H9 (cell line): ENCODE measurements around the gene CHAF1B. TPM values are rescaled to one million over a fixed set of nuclear protein-coding genes. Genes with fewer than 3 reads are reported as not detected.

ENCODE experiments used
- DNase-seq: peaks from one replicate; pipeline ENCODE4 v3.0.0-alpha.2; 2017
- H2AFZ ChIP-seq: one replicate; pipeline ENCODE4 v1.6.1; 2013; ENCODE audit warnings: mild to moderate bottlenecking, low read length, control low read depth, moderate library complexity
- H2AK5ac ChIP-seq: 2 replicates; pipeline ENCODE4 v1.6.1; 2013; ENCODE audit warnings: low read length, control low read depth, mixed read lengths; ENCODE audit not compliant: insufficient read length
- H2BK120ac ChIP-seq: one replicate; pipeline ENCODE4 v1.6.1; 2013; ENCODE audit warnings: low read depth, mild to moderate bottlenecking, low read length, control low read depth, inconsistent platforms; ENCODE audit not compliant: poor library complexity, severe bottlenecking
- H2BK12ac ChIP-seq: 2 replicates; pipeline ENCODE4 v1.6.1; 2013; ENCODE audit warnings: low read length, control low read depth, mixed read lengths, low read depth; ENCODE audit not compliant: insufficient read length
- H2BK15ac ChIP-seq: 2 replicates; pipeline ENCODE4 v1.6.1; 2013; ENCODE audit warnings: low read depth, low read length, control low read depth
- H2BK20ac ChIP-seq: one replicate; pipeline ENCODE4 v1.6.1; 2013; ENCODE audit warnings: low read depth, mild to moderate bottlenecking, low read length, control low read depth, inconsistent platforms; ENCODE audit not compliant: poor library complexity, severe bottlenecking
- H2BK5ac ChIP-seq: 2 replicates; pipeline ENCODE4 v1.6.1; 2013; ENCODE audit warnings: low read length, control low read depth, mixed read lengths; ENCODE audit not compliant: insufficient read length
- H3K14ac ChIP-seq: 2 replicates; pipeline ENCODE4 v1.6.1; 2013; ENCODE audit warnings: low read length, control low read depth; ENCODE audit not compliant: insufficient read depth
- H3K18ac ChIP-seq: 2 replicates; pipeline ENCODE4 v1.6.1; 2013; ENCODE audit warnings: low read depth, mild to moderate bottlenecking, mixed read lengths, low read length, control low read depth; ENCODE audit not compliant: insufficient read length
- H3K23ac ChIP-seq: 2 replicates; pipeline ENCODE4 v1.6.1; 2013; ENCODE audit warnings: low read length, control low read depth, mixed read lengths, low read depth; ENCODE audit not compliant: insufficient read length
- H3K23me2 ChIP-seq: 2 replicates; pipeline ENCODE4 v1.6.1; 2013; ENCODE audit warnings: low read depth, mild to moderate bottlenecking, mixed read lengths, low read length, control low read depth; ENCODE audit not compliant: insufficient read length, poor library complexity, severe bottlenecking
- H3K27ac ChIP-seq: 2 replicates; pipeline ENCODE4 v1.5.1; 2013; ENCODE audit warnings: low read length, control low read depth, mixed read lengths, low read depth; ENCODE audit not compliant: insufficient read length
- H3K27me3 ChIP-seq: 2 replicates; pipeline ENCODE4 v1.6.1; 2013; ENCODE audit warnings: low read length, control low read depth, inconsistent platforms; ENCODE audit not compliant: insufficient read depth
- H3K4ac ChIP-seq: 2 replicates; pipeline ENCODE4 v1.6.1; 2013; ENCODE audit warnings: low read depth, mild to moderate bottlenecking, control low read depth, inconsistent platforms, low read length, moderate library complexity
- H3K4me1 ChIP-seq: 2 replicates; pipeline ENCODE4 v1.6.1; 2013; ENCODE audit warnings: low read length, control low read depth, inconsistent platforms; ENCODE audit not compliant: insufficient read depth
- H3K4me2 ChIP-seq: 2 replicates; pipeline ENCODE4 v1.6.1; 2013; ENCODE audit warnings: low read length, control low read depth, mixed read lengths; ENCODE audit not compliant: insufficient read length, insufficient read depth
- H3K56ac ChIP-seq: 2 replicates; pipeline ENCODE4 v1.6.1; 2013; ENCODE audit warnings: low read depth, mild to moderate bottlenecking, mixed read lengths, low read length, control low read depth; ENCODE audit not compliant: insufficient read length
- H3K79me1 ChIP-seq: 2 replicates; pipeline ENCODE4 v1.6.1; 2013; ENCODE audit warnings: low read depth, mild to moderate bottlenecking, moderate library complexity, low read length, control low read depth, inconsistent platforms; ENCODE audit not compliant: insufficient read depth, poor library complexity, severe bottlenecking
- H3K79me2 ChIP-seq: 2 replicates; pipeline ENCODE4 v1.6.1; 2013; ENCODE audit warnings: low read length, control low read depth, inconsistent platforms; ENCODE audit not compliant: insufficient read depth
- H3K9ac ChIP-seq: 2 replicates; pipeline ENCODE4 v1.6.1; 2013; ENCODE audit warnings: low read length, control low read depth, mixed read lengths; ENCODE audit not compliant: insufficient read length; ENCODE audit errors: extremely low read depth
- H3K9me3 ChIP-seq: one replicate; pipeline ENCODE4 v1.6.1; 2013; ENCODE audit warnings: low read depth, low read length, inconsistent platforms; ENCODE audit not compliant: control insufficient read depth
- H3T11ph ChIP-seq: one replicate; pipeline ENCODE4 v1.6.1; 2013; ENCODE audit warnings: mild to moderate bottlenecking, low read length, control low read depth, inconsistent platforms
- H4K20me1 ChIP-seq: one replicate; pipeline ENCODE4 v1.6.1; 2013; ENCODE audit not compliant: control insufficient read depth, insufficient read length, insufficient read depth
- H4K5ac ChIP-seq: 2 replicates; pipeline ENCODE4 v1.6.1; 2013; ENCODE audit warnings: low read depth, mild to moderate bottlenecking, mixed read lengths, low read length, control low read depth; ENCODE audit not compliant: insufficient read length
- H4K8ac ChIP-seq: replicated peaks from 2 replicates; pipeline ENCODE4 v1.6.1; 2013; ENCODE audit warnings: low read length, control low read depth, mixed read lengths, low read depth; ENCODE audit not compliant: insufficient read length
- H4K91ac ChIP-seq: 2 replicates; pipeline ENCODE4 v1.6.1; 2013; ENCODE audit warnings: low read depth, mild to moderate bottlenecking, moderate library complexity, mixed read lengths, low read length, control low read depth; ENCODE audit not compliant: insufficient read length
- H3K27ac Mint-ChIP-seq, 3 experiments: 2 replicates in 2 of 3; 3 replicates in 1 of 3; pipeline ENCODE4 v1.8.0; 2020 to 2021; ENCODE audit warnings: mixed read lengths in 3 of 3, mild to moderate bottlenecking in 1 of 3, moderate library complexity in 1 of 3
- H3K27me3 Mint-ChIP-seq: 2 replicates; pipeline ENCODE4 v1.8.0; 2021; ENCODE audit warnings: low read depth, mild to moderate bottlenecking, moderate library complexity, mixed read lengths
- H3K36me3 Mint-ChIP-seq, 3 experiments: 2 replicates in 2 of 3; 3 replicates in 1 of 3; pipeline ENCODE4 v1.8.0; 2020 to 2021; ENCODE audit warnings: low read depth in 3 of 3, mixed read lengths in 3 of 3; ENCODE audit not compliant: insufficient read depth in 1 of 3
- H3K4me1 Mint-ChIP-seq, 2 experiments: 2 replicates each; pipeline ENCODE4 v1.8.0; 2020; ENCODE audit warnings: mixed read lengths in 2 of 2
- H3K4me3 Mint-ChIP-seq, 2 experiments: 2 replicates in 1 of 2; 3 replicates in 1 of 2; pipeline ENCODE4 v1.8.0; 2020 to 2021; ENCODE audit warnings: mild to moderate bottlenecking in 2 of 2, mixed read lengths in 2 of 2, moderate library complexity in 1 of 2
- H3K9me3 Mint-ChIP-seq, 2 experiments: 2 replicates in 1 of 2; 3 replicates in 1 of 2; pipeline ENCODE4 v1.8.0; 2020; ENCODE audit warnings: mild to moderate bottlenecking in 2 of 2, mixed read lengths in 2 of 2, moderate library complexity in 1 of 2
- CTCF ChIP-seq: fragments of 200-600 bp; sonication (generic); conservative IDR thresholded peaks from 3 replicates; pipeline ENCODE4 v1.8.0; 2021; ENCODE audit warnings: antibody characterized with exemption, mild to moderate bottlenecking
- WGBS: extraction: QIAGEN DNeasy Blood & Tissue Kit; methylation state at CpG from one replicate; pipeline ENCODE4 v1.1.7; 2013; ENCODE audit warnings: missing lambda C conversion rate, low lambda C conversion rate, mixed read lengths; ENCODE audit not compliant: insufficient read length; ENCODE audit errors: extremely low coverage; 5-methylcytosine and 5-hydroxymethylcytosine counted together
- total RNA-seq: library from RNA; stranded (reverse); gene quantifications from 2 replicates; pipeline ENCODE4 v1.2.1, GENCODE V29; 2021

The CHAF1B gene
- total RNA-seq, 1 experiment from 2014 or later = 19.3 TPM

DNA sequence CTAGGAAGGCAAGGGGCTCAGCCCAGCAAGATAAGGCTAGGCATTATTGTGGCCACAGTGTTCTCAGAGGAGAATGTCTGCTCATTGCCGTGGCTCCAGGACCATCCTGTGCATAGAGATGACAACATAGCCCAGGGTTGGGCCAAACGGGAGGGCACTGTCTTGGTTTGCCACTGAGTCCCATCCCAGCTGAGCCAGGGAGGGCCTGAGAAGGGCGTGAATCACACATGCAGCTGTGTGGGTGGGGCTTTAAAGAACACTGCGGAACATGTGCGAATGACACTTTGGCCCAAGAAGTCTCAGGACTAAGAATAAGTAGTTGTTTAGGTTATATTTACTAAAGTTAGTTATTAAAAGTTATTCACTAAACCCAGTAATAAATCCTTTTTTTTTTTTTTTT lies 18.5 kb downstream of the CHAF1B start:
- Histone ChIP-seq H3K56ac (no peak overlapping the region), H3K14ac (no peak overlapping the region), H2BK5ac (no peak overlapping the region), H3K79me1 (no peaks in the 10 kb centered on the region), H3K23ac (no peak overlapping the region), H3K9me3 (no peaks in the 10 kb centered on the region), H4K8ac (no peak overlapping the region), H2BK12ac (no peak overlapping the region), H2AFZ (no peak overlapping the region), H3K4ac (no peak overlapping the region), H3K18ac (no peak overlapping the region), H3K4me2 (no peak overlapping the region), H4K91ac (no peak overlapping the region), H3K27me3 (no peaks in the 10 kb centered on the region), H2BK120ac (no peak overlapping the region), H2BK20ac (no peak overlapping the region), H3K27ac (no peak overlapping the region), H2BK15ac (no peak overlapping the region), H3K9ac (no peak overlapping the region), H2AK5ac (no peak overlapping the region), H4K5ac (no peak overlapping the region), H3K79me2 (no peaks in the 10 kb centered on the region), H4K20me1 (no peaks in the 10 kb centered on the region), H3K4me1 (no peaks in the 10 kb centered on the region), H3T11ph (no peak overlapping the region), H3K23me2 (no peaks in the 10 kb centered on the region)
- H3K4me3 Mint-ChIP-seq = no peak overlapping the region
- no peak for DNase-seq
- H3K36me3 Mint-ChIP-seq = peaks cover 13 to 63% (median 57%) of the 10 kb centered on the region in 3 experiments
- no CpG with 5 or more reads among the region's 5 CpGs for WGBS
- H3K9me3 Mint-ChIP-seq = no peaks in the 10 kb centered on the region; a peak in 1 of 5 replicates
- no peaks in the 10 kb centered on the region for H3K4me1 Mint-ChIP-seq
- H3K27me3 Mint-ChIP-seq = no peaks in the 10 kb centered on the region
- TF ChIP-seq CTCF = no peak
- H3K27ac Mint-ChIP-seq = no peak overlapping the region; a peak in 1 of 7 replicates
